ENCODE measurements around the gene ELF2. TPM values are rescaled to one million over a fixed set of nuclear protein-coding genes. Genes with fewer than 3 reads are reported as not detected.

The ELF2 gene
- total RNA-seq, 1 experiment from 2014 or later = 21.9 TPM

- peak overlapping the region; percentile 95 for H3K27ac ChIP-seq (ENCODE audit: low read length)
- DNase-seq (ENCODE audit: low read depth, low spot score) (peak; percentile 87), ATAC-seq (peak; percentile 92)
- intact Hi-C loops (cut with micrococcal nuclease; ENCODE audit: unreplicated experiment) (no loop called here), in situ Hi-C loops (cut with HindIII; ENCODE audit: low pct_unique_long_range_greater_than_20kb, low sequenced_read_pairs) (no loop called here)
- peaks cover 23% of the 10 kb centered on the region for H3K4me1 ChIP-seq (ENCODE audit: control insufficient read depth, insufficient read depth, low read length)
- POLR2A ChIA-PET = interaction anchor here (0.6 to 0.7 kb wide), 3 partner anchors 87 to 1667 kb away, joined by 4 to 18 read pairs (median 4); partner anchors contain the start of gene ELF2
- H3K36me3 ChIP-seq (ENCODE audit: control insufficient read depth, insufficient read depth, low read length) = peaks cover 2% of the 10 kb centered on the region; the same call in 1 of the 2 replicates
- CTCF ChIA-PET = no interaction called here
- peak overlapping the region; percentile 88 to 95 for H3K4me3 ChIP-seq (ENCODE audit: low read depth in 2 of 2, low read length in 2 of 2)
- no peaks in the 10 kb centered on the region for H3K9me3 ChIP-seq (ENCODE audit: control insufficient read depth, insufficient read depth, low read depth, low read length)
- no TSS peak for BruUV-seq (replicated peaks)
- no peak; the same call in 1 of the 2 replicates for TF ChIP-seq POLR2AphosphoS5 (IDR thresholded peaks at IDR 0.05; ENCODE audit: low read depth, low read length)
- TF ChIP-seq SIN3A (IDR thresholded peaks at IDR 0.05; ENCODE audit: borderline replicate concordance, insufficient read depth, low read depth, low read length) = peak; percentile 92
- H3K27me3 ChIP-seq (ENCODE audit: control insufficient read depth, insufficient read depth, low read length) = no peaks in the 10 kb centered on the region
Observed at GRCh38 chr4:139082750-139083606, 94.0 kb downstream of the ELF2 start.

- in situ Hi-C loops (cut with HindIII; ENCODE audit: low pct_unique_long_range_greater_than_20kb, low sequenced_read_pairs) = no loop called here
- no peaks in the 10 kb centered on the region for H3K9me3 ChIP-seq (ENCODE audit: control insufficient read depth, insufficient read depth, low read depth, low read length)
- H3K27me3 ChIP-seq (ENCODE audit: control insufficient read depth, insufficient read depth, low read length) = no peaks in the 10 kb centered on the region
- ATAC-seq = no peak
- peaks cover 21% of the 10 kb centered on the region for H3K4me1 ChIP-seq (ENCODE audit: control insufficient read depth, insufficient read depth, low read length)
- POLR2A ChIA-PET = interaction anchor here (0.6 kb wide), 1 partner anchor 36 kb away, joined by 7 read pairs; no protein-coding TSS in a partner anchor
- peaks cover 2% of the 10 kb centered on the region; the same call in 1 of the 2 replicates for H3K36me3 ChIP-seq (ENCODE audit: control insufficient read depth, insufficient read depth, low read length)
- CTCF ChIA-PET = no interaction called here
- H3K4me3 ChIP-seq (ENCODE audit: low read depth in 2 of 2, low read length in 2 of 2) = no peak overlapping the region
- BruUV-seq (replicated peaks) = no TSS peak
- H3K27ac ChIP-seq (ENCODE audit: low read length) = no peak overlapping the region
- no peak for DNase-seq (ENCODE audit: low read depth, low spot score)
- TF ChIP-seq POLR2AphosphoS5 (IDR thresholded peaks at IDR 0.05; ENCODE audit: low read depth, low read length) (no peak), TCF7L2 (IDR thresholded peaks at IDR 0.05; ENCODE audit: low read depth, low read length) (no peak), REST (IDR thresholded peaks at IDR 0.05; ENCODE audit: insufficient read depth in 1 of 2, low read depth in 2 of 2, low read length in 1 of 2) (no peak), CTCF (IDR thresholded peaks at IDR 0.05) (no peak), SIN3A (IDR thresholded peaks at IDR 0.05; ENCODE audit: borderline replicate concordance, insufficient read depth, low read depth, low read length) (no peak)
- intact Hi-C loops (cut with micrococcal nuclease; ENCODE audit: unreplicated experiment) = no loop called here
Observed at GRCh38 chr4:139078926-139079325, 98.1 kb downstream of the ELF2 start.

All from Panc1 (cell line).